ENCODE measurements around the gene HOXC9.

GRCh38 chr12:54002278-54002914, 2.4 kb downstream of the HOXC9 start:
- no peak for TF ChIP-seq CTCF (conservative IDR thresholded peaks at IDR 0.05; ENCODE audit: low read depth, low read length)
- TF ChIP-seq EZH2 (IDR thresholded peaks at IDR 0.05; ENCODE audit: borderline replicate concordance, low read depth, low read length, poor library complexity, severe bottlenecking): no peak
